ENCODE results near the gene CRYL1.

Gene CRYL1

GRCh38 chr13:20375871-20376270, 149.8 kb downstream of the CRYL1 start:
- H3K27me3 ChIP-seq (ENCODE audit: low read length), result no peaks in the 10 kb centered on the region
- H3K4me2 ChIP-seq (ENCODE audit: low read depth, low read length, poor library complexity, severe bottlenecking), result no peak overlapping the region
- H3K9me3 ChIP-seq (ENCODE audit: insufficient read depth, low read length), result no peaks in the 10 kb centered on the region
- H3K4me3 ChIP-seq (ENCODE audit: insufficient read depth, low read length, poor library complexity, severe bottlenecking), result no peak overlapping the region
- no peak for TF ChIP-seq EZH2phosphoT487 (conservative IDR thresholded peaks at IDR 0.05; ENCODE audit: low read length)
- TF ChIP-seq, protein P1, sequence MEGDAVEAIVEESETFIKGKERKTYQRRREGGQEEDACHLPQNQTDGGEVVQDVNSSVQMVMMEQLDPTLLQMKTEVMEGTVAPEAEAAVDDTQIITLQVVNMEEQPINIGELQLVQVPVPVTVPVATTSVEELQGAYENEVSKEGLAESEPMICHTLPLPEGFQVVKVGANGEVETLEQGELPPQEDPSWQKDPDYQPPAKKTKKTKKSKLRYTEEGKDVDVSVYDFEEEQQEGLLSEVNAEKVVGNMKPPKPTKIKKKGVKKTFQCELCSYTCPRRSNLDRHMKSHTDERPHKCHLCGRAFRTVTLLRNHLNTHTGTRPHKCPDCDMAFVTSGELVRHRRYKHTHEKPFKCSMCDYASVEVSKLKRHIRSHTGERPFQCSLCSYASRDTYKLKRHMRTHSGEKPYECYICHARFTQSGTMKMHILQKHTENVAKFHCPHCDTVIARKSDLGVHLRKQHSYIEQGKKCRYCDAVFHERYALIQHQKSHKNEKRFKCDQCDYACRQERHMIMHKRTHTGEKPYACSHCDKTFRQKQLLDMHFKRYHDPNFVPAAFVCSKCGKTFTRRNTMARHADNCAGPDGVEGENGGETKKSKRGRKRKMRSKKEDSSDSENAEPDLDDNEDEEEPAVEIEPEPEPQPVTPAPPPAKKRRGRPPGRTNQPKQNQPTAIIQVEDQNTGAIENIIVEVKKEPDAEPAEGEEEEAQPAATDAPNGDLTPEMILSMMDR (IDR thresholded peaks at IDR 0.05; ENCODE audit: insufficient read depth, low read length, poor library complexity, severe bottlenecking), result no peak
- no peaks in the 10 kb centered on the region for H4K20me1 ChIP-seq (ENCODE audit: low read depth, low read length)
- H3K9me2 ChIP-seq (replicated peaks; ENCODE audit: insufficient read depth, low read length), result no peaks in the 10 kb centered on the region
- no peaks in the 10 kb centered on the region for H3F3A ChIP-seq (ENCODE audit: insufficient read depth)
- no peak overlapping the region for H3K27ac ChIP-seq (ENCODE audit: low read depth, low read length)
- H3K36me3 ChIP-seq (ENCODE audit: low read length), result no peaks in the 10 kb centered on the region
- H3K79me2 ChIP-seq (ENCODE audit: insufficient read depth, low read length), result no peaks in the 10 kb centered on the region
- H3K9ac ChIP-seq (ENCODE audit: low read length), result no peak overlapping the region
- no peak overlapping the region for H2AFZ ChIP-seq (ENCODE audit: low read depth, low read length, severe bottlenecking)

GRCh38 chr13:20373861-20374260, 151.8 kb downstream of the CRYL1 start:
- Histone ChIP-seq H4K20me1 (ENCODE audit: low read depth, low read length) (no peaks in the 10 kb centered on the region), H3K79me2 (ENCODE audit: insufficient read depth, low read length) (no peaks in the 10 kb centered on the region), H3K9ac (ENCODE audit: low read length) (no peak overlapping the region), H3K27me3 (ENCODE audit: low read length) (no peaks in the 10 kb centered on the region), H3K36me3 (ENCODE audit: low read length) (no peaks in the 10 kb centered on the region), H3K4me3 (ENCODE audit: insufficient read depth, low read length, poor library complexity, severe bottlenecking) (no peak overlapping the region), H3K9me2 (replicated peaks; ENCODE audit: insufficient read depth, low read length) (no peaks in the 10 kb centered on the region), H3K27ac (ENCODE audit: low read depth, low read length) (no peak overlapping the region), H3F3A (ENCODE audit: insufficient read depth) (no peaks in the 10 kb centered on the region), H3K4me2 (ENCODE audit: low read depth, low read length, poor library complexity, severe bottlenecking) (no peak overlapping the region), H3K9me3 (ENCODE audit: insufficient read depth, low read length) (no peaks in the 10 kb centered on the region), H2AFZ (ENCODE audit: low read depth, low read length, severe bottlenecking) (no peak overlapping the region)
- TF ChIP-seq, protein P1 (IDR thresholded peaks at IDR 0.05; ENCODE audit: insufficient read depth, low read length, poor library complexity, severe bottlenecking), result no peak

- Histone ChIP-seq H3K36me3 (ENCODE audit: low read length) (no peaks in the 10 kb centered on the region), H3K9ac (ENCODE audit: low read length) (no peak overlapping the region), H3F3A (ENCODE audit: insufficient read depth) (no peaks in the 10 kb centered on the region), H3K9me3 (ENCODE audit: insufficient read depth, low read length) (no peaks in the 10 kb centered on the region), H3K9me2 (replicated peaks; ENCODE audit: insufficient read depth, low read length) (no peaks in the 10 kb centered on the region), H4K20me1 (ENCODE audit: low read depth, low read length) (no peaks in the 10 kb centered on the region), H3K4me2 (ENCODE audit: low read depth, low read length, poor library complexity, severe bottlenecking) (no peak overlapping the region), H3K27ac (ENCODE audit: low read depth, low read length) (no peak overlapping the region), H3K4me3 (ENCODE audit: insufficient read depth, low read length, poor library complexity, severe bottlenecking) (no peak overlapping the region), H3K27me3 (ENCODE audit: low read length) (no peaks in the 10 kb centered on the region), H2AFZ (ENCODE audit: low read depth, low read length, severe bottlenecking) (no peak overlapping the region), H3K79me2 (ENCODE audit: insufficient read depth, low read length) (no peaks in the 10 kb centered on the region)
- no peak for TF ChIP-seq EZH2phosphoT487 (conservative IDR thresholded peaks at IDR 0.05; ENCODE audit: low read length)
- TF ChIP-seq, protein P1 (IDR thresholded peaks at IDR 0.05; ENCODE audit: insufficient read depth, low read length, poor library complexity, severe bottlenecking), result no peak
Measured at GRCh38 chr13:20371825-20372224, 153.8 kb downstream of the CRYL1 start.

All from SU-DHL-6 (cell line).